Measurements from ENCODE around the gene TSSK2.

Gene TSSK2

GRCh38 chr22:19119949-19120348, 11.2 kb upstream of the TSSK2 start:
- TF ChIP-seq CTCF (IDR thresholded peaks at IDR 0.05; ENCODE audit: low read length, missing control alignments) = no peak
- DNase-seq (ENCODE audit: low read depth) = no peak
- H3K4me3 ChIP-seq (replicated peaks; ENCODE audit: low read depth, low read length) = no peak overlapping the region

- peak; percentile 32 for DNase-seq (ENCODE audit: low read depth)
- H3K4me3 ChIP-seq (replicated peaks; ENCODE audit: low read depth, low read length) = peak overlapping the region; percentile 77
- TF ChIP-seq CTCF (IDR thresholded peaks at IDR 0.05; ENCODE audit: low read length, missing control alignments) = no peak
These were observed 10.1 kb upstream of the TSSK2 start for GRCh38 chr22:19120829-19121630.

- no peak for DNase-seq (ENCODE audit: low read depth)
- H3K4me3 ChIP-seq (replicated peaks; ENCODE audit: low read depth, low read length) = peak overlapping the region; percentile 77
- no peak for TF ChIP-seq CTCF (IDR thresholded peaks at IDR 0.05; ENCODE audit: low read length, missing control alignments)
These were observed 9.4 kb upstream of the TSSK2 start for GRCh38 chr22:19121631-19122142.

- TF ChIP-seq CTCF (IDR thresholded peaks at IDR 0.05; ENCODE audit: low read length, missing control alignments) = no peak
- peak within 1 kb of the TSS; percentile 77 for H3K4me3 ChIP-seq (replicated peaks; ENCODE audit: low read depth, low read length)
- DNase-seq (ENCODE audit: low read depth) = peak; percentile 96
These were observed 8.9 kb upstream of the TSSK2 start, which contains the start of gene DGCR2 for GRCh38 chr22:19122143-19122751. Gene DGCR2, minus strand, starts transcription at chr22:19122412. Its CDS starts 206 bp downstream, at chr22:19122206.

- TF ChIP-seq CTCF (IDR thresholded peaks at IDR 0.05; ENCODE audit: low read length, missing control alignments) = no peak
- no peak for DNase-seq (ENCODE audit: low read depth)
- peak overlapping the region; percentile 57 for H3K4me3 ChIP-seq (replicated peaks; ENCODE audit: low read depth, low read length)
These were observed 8.2 kb upstream of the TSSK2 start for GRCh38 chr22:19122752-19123492.

- TF ChIP-seq CTCF (IDR thresholded peaks at IDR 0.05; ENCODE audit: low read length, missing control alignments) = no peak
- H3K4me3 ChIP-seq (replicated peaks; ENCODE audit: low read depth, low read length) = no peak overlapping the region
- no peak for DNase-seq (ENCODE audit: low read depth)
These were observed 7.2 kb upstream of the TSSK2 start for GRCh38 chr22:19123936-19124335.

All from fibroblast of pulmonary artery (primary cell).